Activated CD4-positive, alpha-beta T cell treated with anti-CD3 and anti-CD28 coated beads for 36 hours (primary cell): Measurements from ENCODE around the gene CRY1. TPM values are rescaled to one million over a fixed set of nuclear protein-coding genes. Genes with fewer than 3 reads are reported as not detected.
"Not testable (repeated sequence)": the region's sequence is repeated elsewhere in the genome, so short reads cannot be mapped to it uniquely, and the experiment has no call there.

Source experiments
- ATAC-seq: fragments of 200-7000 bp; cut with Tn5 transposase; one replicate; pipeline ENCODE4 v1.10.0; 2021; ENCODE audit warnings: mild to moderate bottlenecking, moderate library complexity
- CTCF ChIA-PET: fragments of 350-600 bp; sonication (Branson Sonifier 250); formaldehyde crosslinking; loops from one replicate; lab custom pipeline; 2021; ENCODE audit warnings: antibody characterized with exemption; lab: Charles Lee
- POLR2A ChIA-PET: fragments of 350-600 bp; sonication (Branson Sonifier 250); formaldehyde crosslinking; loops from one replicate; lab custom pipeline; 2021; ENCODE audit warnings: antibody characterized with exemption, inconsistent platforms; lab: Charles Lee
- DNase-seq: peaks from one replicate; pipeline ENCODE4 v3.0.0-alpha.2; 2020
- H3K27ac Mint-ChIP-seq: one replicate; pipeline ENCODE4 v1.8.0; 2021; ENCODE audit warnings: mixed read lengths
- H3K27me3 Mint-ChIP-seq: one replicate; pipeline ENCODE4 v1.8.0; 2021; ENCODE audit warnings: mixed read lengths
- H3K36me3 Mint-ChIP-seq: one replicate; pipeline ENCODE4 v1.8.0; 2021; ENCODE audit warnings: low read depth, mixed read lengths
- H3K4me1 Mint-ChIP-seq: one replicate; pipeline ENCODE4 v1.8.0; 2021; ENCODE audit warnings: mixed read lengths
- H3K4me3 Mint-ChIP-seq: one replicate; pipeline ENCODE4 v1.8.0; 2021; ENCODE audit warnings: mild to moderate bottlenecking, moderate library complexity, mixed read lengths
- H3K9me3 Mint-ChIP-seq: one replicate; pipeline ENCODE4 v1.8.0; 2021; ENCODE audit warnings: low read depth, mixed read lengths
- intact Hi-C, 2 experiments: fragments of 100-400 bp; cut with DNase I in 1 of 2; cut with micrococcal nuclease in 1 of 2; formaldehyde crosslinking; loops; one replicate each; pipeline versions ENCODE4 v1.14.2 to v1.15.1; 2022 to 2024; cut with DNase I, micrococcal nuclease
- total RNA-seq, 2 experiments: library from RNA; stranded (reverse); gene quantifications; one replicate each; pipeline ENCODE4 v1.2.3, GENCODE V29; 2021

Gene CRY1
- total RNA-seq, 2 experiments from 2014 or later, result 14.8 to 17.7 TPM

DNA sequence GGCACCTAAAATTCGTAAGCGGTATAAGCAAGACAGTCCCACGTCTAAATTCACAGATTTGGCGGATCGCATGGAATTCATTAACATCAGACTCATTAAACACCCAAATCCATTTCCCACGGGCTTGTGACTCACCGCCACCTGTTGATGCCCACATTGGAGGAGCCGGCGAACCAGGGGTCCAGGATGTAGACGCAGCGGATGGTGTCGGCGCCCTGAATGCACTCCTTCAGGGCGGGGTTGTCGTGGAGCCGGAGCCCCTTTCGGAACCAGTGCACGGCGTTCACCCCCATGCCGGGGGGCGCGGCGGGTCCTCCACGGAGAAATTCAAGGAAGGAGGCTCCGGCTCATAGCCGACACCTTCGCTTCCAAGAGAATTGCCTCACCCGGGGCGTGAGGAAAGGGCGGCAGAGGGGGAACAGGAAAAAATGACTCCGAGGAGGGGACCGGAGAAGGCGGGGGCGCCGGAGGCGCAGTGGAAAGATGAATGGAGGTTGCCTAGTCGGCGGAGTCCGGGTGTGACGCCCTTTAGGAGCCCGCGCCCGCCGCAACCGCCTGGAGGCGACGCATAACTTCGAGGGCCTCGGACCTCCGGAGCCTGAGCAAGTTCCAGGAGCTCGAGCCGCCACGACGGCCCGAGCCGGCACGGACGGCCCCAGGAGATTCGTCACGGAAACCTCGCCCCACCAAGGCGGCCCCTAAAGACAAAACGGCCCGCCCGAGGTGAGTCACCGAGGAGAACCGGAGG is 506 bp downstream of the CRY1 start:
- Mint-ChIP-seq H3K4me3 (no peak overlapping the region), H3K9me3 (peaks cover 6% of the 10 kb centered on the region), H3K4me1 (peaks cover 5% of the 10 kb centered on the region), H3K27me3 (peaks cover 5% of the 10 kb centered on the region), H3K27ac (no peak overlapping the region), H3K36me3 (peaks cover 4% of the 10 kb centered on the region)
- DNase-seq, result peak; percentile 86
- intact Hi-C loops, result loop anchor here (1.0 to 10.0 kb wide), 22 partner anchors 11 to 1988 kb away; partner anchors contain the start of genes MTERF2 (in 2 of the 2), TCP11L2 (in 2 of the 2), CKAP4 (in 1 of the 2) and CORO1C (in 1 of the 2)
- POLR2A ChIA-PET, result interaction anchor here (0.6 kb wide), 2 partner anchors 24 to 592 kb away, joined by 3 read pairs; no protein-coding TSS in a partner anchor
- peak; percentile 50 for ATAC-seq
- CTCF ChIA-PET, result interaction anchor here (0.6 to 4.8 kb wide), 8 partner anchors 12 to 675 kb away, joined by 3 to 37 read pairs (median 4); no protein-coding TSS in a partner anchor

DNA sequence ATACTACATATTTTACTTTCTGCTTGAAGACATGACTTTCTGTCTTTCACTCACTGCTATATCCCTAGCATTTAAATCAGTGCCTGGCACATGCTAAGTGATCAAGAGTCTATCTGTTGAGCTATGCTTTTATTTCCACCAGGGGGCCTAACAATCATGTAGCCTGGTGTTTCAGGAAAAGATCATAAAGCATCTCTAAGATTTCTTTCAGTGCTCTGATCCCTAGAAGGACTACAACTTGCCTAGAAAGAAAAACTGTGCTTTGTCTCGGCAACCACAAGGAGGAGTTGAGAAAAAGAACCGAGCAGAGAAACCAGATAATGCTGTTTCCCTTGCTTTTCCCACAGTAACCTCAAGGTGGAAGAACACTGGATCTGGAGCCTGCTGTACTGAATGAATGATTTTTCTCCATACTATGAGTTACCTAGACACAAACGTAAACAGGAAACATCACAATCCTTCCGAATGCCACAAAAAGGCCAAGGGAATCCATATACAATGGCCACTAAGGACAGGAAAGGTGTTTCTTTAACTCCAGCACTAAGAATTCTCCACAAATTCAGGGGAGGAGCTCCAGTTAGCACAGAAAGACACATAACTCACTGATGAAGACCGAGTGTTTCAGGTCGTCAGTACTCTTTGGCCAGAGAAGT is 1.2 kb downstream of the CRY1 start:
- POLR2A ChIA-PET, result interaction anchor here (0.6 kb wide), 2 partner anchors 23 to 43 kb away, joined by 3 read pairs; no protein-coding TSS in a partner anchor

DNA sequence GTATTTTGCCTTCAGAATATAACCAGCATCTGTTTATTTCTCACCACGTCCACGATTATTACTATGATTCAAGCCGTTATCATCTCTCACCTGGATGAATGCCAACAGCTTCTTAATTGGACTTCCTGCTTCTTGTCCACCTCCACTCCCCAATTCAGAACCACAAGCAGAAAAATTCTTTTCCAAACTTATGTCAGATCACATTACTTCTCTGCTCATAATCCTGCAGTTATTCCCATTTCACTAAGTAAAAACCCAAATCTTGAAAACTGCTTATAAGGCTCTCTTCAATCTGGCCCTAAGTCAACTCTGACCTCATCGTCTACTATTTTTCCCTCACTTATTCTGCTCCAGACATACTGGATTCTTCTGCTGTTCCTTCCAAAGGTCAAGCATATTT is 2.0 kb downstream of the CRY1 start:
- Mint-ChIP-seq H3K27ac (no peak overlapping the region), H3K4me1 (peaks cover 7% of the 10 kb centered on the region), H3K36me3 (peaks cover 14% of the 10 kb centered on the region), H3K27me3 (peaks cover 3% of the 10 kb centered on the region), H3K4me3 (no peak overlapping the region), H3K9me3 (peaks cover 6% of the 10 kb centered on the region)
- POLR2A ChIA-PET, result no interaction called here
- no peak for ATAC-seq
- CTCF ChIA-PET, result interaction anchor here (0.6 to 4.8 kb wide), 12 partner anchors 8 to 799 kb away, joined by 3 to 37 read pairs (median 4); no protein-coding TSS in a partner anchor
- DNase-seq, result no peak
- intact Hi-C loops, result loop anchor here (5.0 to 10.0 kb wide), 6 partner anchors 64 to 1987 kb away; partner anchors contain the start of genes CKAP4 (in 1 of the 2), CORO1C (in 1 of the 2), ISCU (in 1 of the 2) and SART3 (in 1 of the 2)

More for the DNA sequence above, 1.2 kb downstream of the CRY1 start:
- Mint-ChIP-seq H3K4me3 (no peak overlapping the region), H3K9me3 (peaks cover 6% of the 10 kb centered on the region), H3K27me3 (peaks cover 3% of the 10 kb centered on the region), H3K27ac (no peak overlapping the region), H3K36me3 (peaks cover 8% of the 10 kb centered on the region), H3K4me1 (peaks cover 5% of the 10 kb centered on the region)
- CTCF ChIA-PET, result interaction anchor here (0.6 to 4.8 kb wide), 13 partner anchors 8 to 799 kb away, joined by 3 to 37 read pairs (median 4); no protein-coding TSS in a partner anchor
- intact Hi-C loops, result loop anchor here (1.0 to 10.0 kb wide), 13 partner anchors 12 to 1987 kb away; partner anchors contain the start of genes CKAP4 (in 1 of the 2), CORO1C (in 1 of the 2), ISCU (in 1 of the 2) and POLR3B (in 1 of the 2)
- DNase-seq, result peak; percentile 28
- ATAC-seq, result peak; percentile 33

DNA sequence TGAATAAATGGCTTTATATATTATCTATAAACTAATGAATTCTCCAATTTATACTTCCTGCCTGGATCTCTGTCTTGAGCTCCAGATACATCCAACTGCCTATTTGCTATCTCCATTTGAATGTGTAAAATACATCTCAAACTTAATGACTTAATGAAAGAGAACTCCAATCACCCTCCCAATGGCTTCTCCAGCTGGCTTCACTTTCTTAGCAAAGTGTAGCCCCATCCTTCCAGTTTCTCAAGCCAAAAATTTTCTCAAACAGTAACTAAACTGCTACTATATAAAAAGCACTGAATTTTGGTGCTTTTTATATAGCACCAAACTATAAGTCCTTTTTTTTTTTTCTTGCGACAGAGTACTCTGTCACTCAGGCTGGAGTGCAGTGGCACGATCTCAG is 2.6 kb downstream of the CRY1 start:
- no peak overlapping the region for H3K4me3 Mint-ChIP-seq
- ChIA-PET POLR2A (no interaction called here), CTCF (interaction anchor here (0.5 to 4.8 kb wide), 9 partner anchors 10 to 1097 kb away, joined by 3 to 37 read pairs (median 4); no protein-coding TSS in a partner anchor)
- peaks cover under 1% of the 10 kb centered on the region for H3K9me3 Mint-ChIP-seq
- DNase-seq (no peak), ATAC-seq (no peak)
- no peak overlapping the region for H3K27ac Mint-ChIP-seq
- intact Hi-C loops, result loop anchor here (5.0 to 10.0 kb wide), 6 partner anchors 63 to 1986 kb away; partner anchors contain the start of genes CKAP4 (in 1 of the 2), CORO1C (in 1 of the 2), ISCU (in 1 of the 2) and SART3 (in 1 of the 2)
- H3K4me1 Mint-ChIP-seq, result peaks cover 9% of the 10 kb centered on the region
- peaks cover 11% of the 10 kb centered on the region for H3K36me3 Mint-ChIP-seq
- no peaks in the 10 kb centered on the region for H3K27me3 Mint-ChIP-seq

DNA sequence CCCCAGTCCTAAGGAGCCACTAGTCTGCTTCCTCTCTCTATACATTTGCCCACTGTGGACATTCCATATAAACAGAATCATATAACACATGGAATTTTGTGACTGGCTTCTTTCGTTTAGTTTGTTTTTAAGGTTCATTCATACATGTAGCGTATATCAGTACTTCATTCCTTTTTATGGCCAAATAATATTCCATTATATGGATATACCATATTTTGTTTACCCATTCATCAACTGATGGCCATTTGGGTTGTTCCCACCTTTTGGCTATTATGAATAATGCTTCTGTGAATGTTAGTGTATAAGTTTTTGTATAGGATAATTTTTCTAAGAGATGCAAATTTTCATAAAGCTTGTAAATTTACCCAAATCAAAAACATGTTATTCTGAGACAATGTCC is 4.4 kb downstream of the CRY1 start:
- CTCF ChIA-PET, result interaction anchor here (0.6 to 4.8 kb wide), 5 partner anchors 9 to 752 kb away, joined by 3 to 37 read pairs (median 4); partner anchors contain the start of gene TMEM263
- intact Hi-C loops, result no loop called here

DNA sequence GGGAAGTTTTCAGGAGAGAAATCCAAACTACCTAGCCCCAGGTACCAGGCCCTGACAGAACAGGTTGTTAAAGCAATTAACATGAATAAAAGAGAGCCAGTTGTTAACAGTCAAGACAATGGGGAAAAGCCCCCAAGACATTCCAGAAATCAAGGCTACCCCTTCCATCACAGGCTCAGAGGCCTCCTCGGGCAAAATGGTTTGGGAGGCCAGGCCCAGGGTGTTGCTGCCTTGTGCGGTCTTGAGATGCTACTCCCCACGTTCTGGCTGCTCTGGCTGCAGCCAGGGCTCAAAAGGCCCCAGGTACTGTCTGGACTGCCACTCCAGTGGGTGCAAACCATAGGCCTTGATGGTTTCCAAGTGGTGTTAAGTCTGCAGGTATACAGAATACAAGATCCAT is 7.0 kb downstream of the CRY1 start:
- Mint-ChIP-seq H3K27ac (no peak overlapping the region), H3K36me3 (peaks cover 26% of the 10 kb centered on the region), H3K4me1 (peaks cover 9% of the 10 kb centered on the region), H3K4me3 (no peak overlapping the region), H3K9me3 (peaks cover 6% of the 10 kb centered on the region), H3K27me3 (no peaks in the 10 kb centered on the region)
- POLR2A ChIA-PET, result no interaction called here
- no peak for DNase-seq
- intact Hi-C loops, result no loop called here
- CTCF ChIA-PET, result interaction anchor here (0.5 to 1.2 kb wide), 4 partner anchors 19 to 575 kb away, joined by 3 to 5 read pairs (median 4); no protein-coding TSS in a partner anchor
- no peak for ATAC-seq

More for the DNA sequence above, 4.4 kb downstream of the CRY1 start:
- Mint-ChIP-seq H3K27me3 (no peaks in the 10 kb centered on the region), H3K4me3 (no peak overlapping the region), H3K36me3 (peaks cover 13% of the 10 kb centered on the region), H3K9me3 (no peaks in the 10 kb centered on the region), H3K27ac (no peak overlapping the region), H3K4me1 (peaks cover 9% of the 10 kb centered on the region)
- no peak for ATAC-seq
- POLR2A ChIA-PET, result interaction anchor here (0.6 kb wide), 1 partner anchor 126 kb away, joined by 3 read pairs; no protein-coding TSS in a partner anchor
- no peak for DNase-seq

DNA sequence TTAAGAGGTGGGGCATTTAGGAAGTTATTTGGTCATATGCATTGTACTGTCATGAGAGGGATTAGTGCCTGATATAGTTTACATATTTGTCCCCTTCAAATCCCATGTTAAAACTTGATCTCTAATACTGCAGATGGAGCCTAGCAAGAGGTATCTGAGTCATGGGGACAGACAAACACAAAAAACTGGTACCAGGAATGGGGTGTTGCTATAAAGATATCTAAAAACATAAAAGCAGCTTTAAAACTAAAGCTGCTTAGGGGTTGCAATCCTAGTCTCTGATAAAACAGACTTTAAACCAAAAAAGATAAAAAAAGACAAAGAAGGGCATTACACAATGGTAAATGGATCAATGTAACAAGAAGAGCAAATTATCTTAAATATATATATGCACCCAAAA is 11.6 kb downstream of the CRY1 start:
- Mint-ChIP-seq H3K27ac (no peak overlapping the region), H3K27me3 (no peaks in the 10 kb centered on the region), H3K4me3 (no peak overlapping the region), H3K4me1 (peaks cover 9% of the 10 kb centered on the region), H3K9me3 (peaks cover 6% of the 10 kb centered on the region), H3K36me3 (peaks cover 18% of the 10 kb centered on the region)
- intact Hi-C loops, result no loop called here
- ChIA-PET CTCF (interaction anchor here (1.1 kb wide), 1 partner anchor 12 kb away, joined by 3 read pairs; the partner anchor contains the start of gene CRY1), POLR2A (no interaction called here)
- ATAC-seq, result no peak
- no peak for DNase-seq

DNA sequence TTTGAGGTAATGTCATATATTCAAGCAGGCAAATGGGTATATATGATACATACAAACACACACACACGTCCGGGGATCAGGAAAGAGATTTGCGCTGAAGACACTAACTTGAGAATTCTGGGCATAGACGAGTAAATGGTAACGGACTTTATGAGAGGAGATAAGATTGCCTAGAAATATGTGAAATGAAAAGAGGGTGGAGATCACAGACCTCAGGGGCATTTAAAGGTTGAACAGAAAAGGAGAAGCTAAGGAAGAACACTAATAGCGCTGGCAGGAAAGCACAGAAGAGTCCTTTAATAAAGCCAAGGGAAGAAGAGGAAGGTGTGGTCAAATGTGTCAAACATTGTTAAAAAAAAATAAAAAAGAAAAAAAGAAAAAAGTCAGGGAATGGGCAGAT is 13.1 kb downstream of the CRY1 start:
- peaks cover 11% of the 10 kb centered on the region for H3K4me1 Mint-ChIP-seq
- no peak overlapping the region for H3K27ac Mint-ChIP-seq
- no peaks in the 10 kb centered on the region for H3K27me3 Mint-ChIP-seq
- ATAC-seq (no peak), DNase-seq (no peak)
- intact Hi-C loops, result no loop called here
- ChIA-PET CTCF (interaction anchor here (1.1 to 3.7 kb wide), 6 partner anchors 9 to 24 kb away, joined by 3 to 25 read pairs (median 6); partner anchors contain the start of gene CRY1), POLR2A (no interaction called here)
- peaks cover 6% of the 10 kb centered on the region for H3K9me3 Mint-ChIP-seq
- peaks cover 13% of the 10 kb centered on the region for H3K36me3 Mint-ChIP-seq
- H3K4me3 Mint-ChIP-seq, result no peak overlapping the region

DNA sequence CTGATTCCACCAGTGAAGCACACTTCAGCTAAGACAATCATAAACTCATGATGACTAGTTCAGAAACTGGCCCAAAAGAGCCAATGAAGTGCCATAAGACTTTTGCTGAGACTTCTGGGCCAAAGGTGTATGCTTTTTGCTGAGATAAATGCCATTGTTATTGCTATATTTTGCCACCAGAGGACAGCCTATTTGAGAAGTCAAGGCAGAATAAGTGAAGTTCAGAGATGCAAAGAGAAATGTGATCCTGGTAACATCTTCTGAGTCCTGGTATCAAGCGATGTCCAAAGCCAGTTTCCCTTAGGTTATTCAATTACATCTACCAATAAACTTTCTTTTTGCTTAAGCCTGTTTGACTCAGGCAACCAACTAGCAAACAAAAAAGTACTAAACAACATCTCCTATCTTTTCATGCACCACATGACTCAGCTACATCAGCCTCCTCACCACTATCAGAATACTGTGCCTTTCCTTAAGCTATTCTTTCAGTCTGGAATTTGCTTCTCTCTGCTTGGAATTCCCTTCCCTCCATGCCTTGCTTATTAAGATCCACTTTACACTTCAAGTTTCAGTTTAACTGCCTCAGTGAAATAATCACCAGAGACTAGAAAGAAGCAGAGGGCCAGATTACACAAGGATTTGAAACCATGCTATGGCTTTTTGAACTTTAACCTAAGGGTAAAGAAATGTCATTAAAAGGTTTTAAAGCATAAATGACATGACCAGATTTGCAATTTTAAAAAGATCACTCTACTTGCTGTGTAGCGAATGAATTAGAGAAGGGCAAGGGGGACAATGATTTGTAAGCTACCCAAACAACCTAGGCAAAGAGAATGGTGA is 14.0 kb downstream of the CRY1 start:
- DNase-seq, result peak; percentile 13
- peaks cover 6% of the 10 kb centered on the region for H3K9me3 Mint-ChIP-seq
- peaks cover 13% of the 10 kb centered on the region for H3K36me3 Mint-ChIP-seq
- POLR2A ChIA-PET, result no interaction called here
- peaks cover 12% of the 10 kb centered on the region for H3K4me1 Mint-ChIP-seq
- ATAC-seq, result peak; percentile 96
- intact Hi-C loops, result no loop called here
- CTCF ChIA-PET, result interaction anchor here (0.6 to 3.7 kb wide), 12 partner anchors 10 to 808 kb away, joined by 3 to 25 read pairs (median 3); partner anchors contain the start of gene CRY1
- no peaks in the 10 kb centered on the region for H3K27me3 Mint-ChIP-seq
- H3K4me3 Mint-ChIP-seq, result no peak overlapping the region
- no peak overlapping the region for H3K27ac Mint-ChIP-seq

DNA sequence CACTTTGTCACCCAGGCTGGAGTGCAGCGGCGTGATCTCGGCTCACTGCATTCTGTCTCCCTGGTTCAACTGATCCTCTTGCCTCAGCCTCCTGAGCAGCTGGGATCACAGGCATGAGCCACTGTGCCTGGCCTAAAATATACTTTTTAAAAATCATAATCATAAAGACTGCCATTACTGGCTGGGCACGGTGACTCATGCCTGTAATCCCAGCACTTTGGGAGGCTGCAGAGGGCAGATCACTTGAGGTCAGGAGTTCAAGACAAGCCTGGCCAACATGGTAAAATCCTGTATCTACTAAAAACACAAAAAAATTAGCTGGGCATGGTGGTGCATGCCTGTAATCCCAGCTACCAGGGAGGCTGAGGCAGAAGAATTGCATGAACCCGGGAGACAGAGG is 20.1 kb downstream of the CRY1 start:
- POLR2A ChIA-PET, intact Hi-C loops, ATAC-seq, DNase-seq, H3K27ac Mint-ChIP-seq, H3K4me3 Mint-ChIP-seq, H3K36me3 Mint-ChIP-seq, H3K9me3 Mint-ChIP-seq, H3K27me3 Mint-ChIP-seq: not testable (repeated sequence)
- H3K4me1 Mint-ChIP-seq, result peaks cover 16% of the 10 kb centered on the region
- CTCF ChIA-PET, result interaction anchor here (0.8 kb wide), 1 partner anchor 75 kb away, joined by 3 read pairs; no protein-coding TSS in a partner anchor
